PC-3 (cell line): ENCODE results near the gene GLI3. TPM values are rescaled to one million over a fixed set of nuclear protein-coding genes. Genes with fewer than 3 reads are reported as not detected.

Source experiments
- ATAC-seq: fragments of 200-7000 bp; cut with Tn5 transposase; 2 replicates; pipeline ENCODE4 v1.9.1; 2020; ENCODE audit warnings: mild to moderate bottlenecking, moderate library complexity
- BruUV-seq: library from RNA; stranded (reverse); fragments of 400-500 nt; replicated peaks from 2 replicates; lab custom pipeline; 2021; lab: Mats Ljungman, UMichigan
- CTCF ChIA-PET: fragments of 300-600 bp; sonication (Branson Sonifier 250); formaldehyde crosslinking; loops from one replicate; lab custom pipeline; 2022; ENCODE audit warnings: antibody characterized with exemption; lab: Charles Lee
- POLR2A ChIA-PET: fragments of 300-600 bp; sonication (Branson Sonifier 250); formaldehyde crosslinking; loops from one replicate; lab custom pipeline; 2022; ENCODE audit warnings: antibody characterized with exemption; ENCODE audit not compliant: unreplicated experiment; lab: Charles Lee
- DNase-seq: peaks from one replicate; pipeline ENCODE4 v3.0.0-alpha.2; 2015
- H2AFZ ChIP-seq: fragments of 300-600 bp; sonication (generic); 2 replicates; pipeline ENCODE4 v1.6.0; 2016; ENCODE audit warnings: antibody characterized with exemption, low read length
- H3F3A ChIP-seq: fragments of 300-600 bp; sonication (generic); one replicate; pipeline ENCODE4 v1.6.0; 2017; ENCODE audit warnings: antibody characterized with exemption, low read length, control low read depth, mild to moderate bottlenecking; ENCODE audit not compliant: unreplicated experiment
- H3K27ac ChIP-seq: fragments of 300-600 bp; sonication (generic); 2 replicates; pipeline ENCODE4 v1.5.1; 2016; ENCODE audit warnings: mild to moderate bottlenecking, low read length
- H3K27me3 ChIP-seq: fragments of 300-600 bp; sonication (generic); 2 replicates; pipeline ENCODE4 v1.6.1; 2016; ENCODE audit warnings: low read length, mixed read lengths
- H3K36me3 ChIP-seq: fragments of 300-600 bp; sonication (generic); 2 replicates; pipeline ENCODE4 v1.6.1; 2016; ENCODE audit warnings: low read depth, mixed run types, low read length, mixed read lengths
- H3K4me1 ChIP-seq: fragments of 300-600 bp; sonication (generic); 2 replicates; pipeline ENCODE4 v1.5.1; 2016; ENCODE audit warnings: low read length; ENCODE audit not compliant: insufficient read depth
- H3K4me2 ChIP-seq: fragments of 300-600 bp; sonication (generic); 2 replicates; pipeline ENCODE4 v1.6.0; 2016; ENCODE audit warnings: low read length
- H3K4me3 ChIP-seq: fragments of 300-600 bp; sonication (generic); 2 replicates; pipeline ENCODE4 v1.5.1; 2016; ENCODE audit warnings: mild to moderate bottlenecking, low read length, mixed read lengths
- H3K79me2 ChIP-seq: fragments of 300-600 bp; sonication (generic); 2 replicates; pipeline ENCODE4 v1.6.1; 2017; ENCODE audit warnings: low read length, mixed read lengths
- H3K9ac ChIP-seq: fragments of 300-600 bp; sonication (generic); 2 replicates; pipeline ENCODE4 v1.6.0; 2016; ENCODE audit warnings: mild to moderate bottlenecking, low read length
- H3K9me2 ChIP-seq: fragments of 300-600 bp; sonication (generic); replicated peaks from 2 replicates; pipeline ENCODE4 v1.6.1; 2016; ENCODE audit warnings: mixed run types, low read length, mixed read lengths
- H3K9me3 ChIP-seq: fragments of 300-600 bp; sonication (generic); 2 replicates; pipeline ENCODE4 v1.6.1; 2016; ENCODE audit warnings: low read length, mixed read lengths
- H4K20me1 ChIP-seq: fragments of 300-600 bp; sonication (generic); 2 replicates; pipeline ENCODE4 v1.6.1; 2016; ENCODE audit warnings: low read length, mixed read lengths
- EZH2 ChIP-seq: fragments of 300-600 bp; sonication (generic); IDR thresholded peaks from one replicate; pipeline ENCODE4 v1.6.1; 2017; ENCODE audit warnings: antibody characterized with exemption, mild to moderate bottlenecking, low read length; ENCODE audit not compliant: unreplicated experiment
- EZH2phosphoT487 ChIP-seq: fragments of 300-600 bp; sonication (generic); IDR thresholded peaks from 2 replicates; pipeline ENCODE4 v1.6.1; 2018; ENCODE audit warnings: mild to moderate bottlenecking, antibody characterized with exemption, low read length, borderline replicate concordance
- intact Hi-C: fragments of 100-400 bp; cut with micrococcal nuclease; formaldehyde crosslinking; loops from 2 replicates; pipeline ENCODE4 v1.9.0; 2023
- total RNA-seq: library from RNA; depleted of rRNA; stranded (reverse); fragments of >200 nt; gene quantifications from 2 replicates; pipeline ENCODE4 v1.2.3, GENCODE V29; 2014
- TF ChIP-seq, protein P1 (sequence below): fragments of 300-600 bp; sonication (generic); conservative IDR thresholded peaks from 2 replicates; pipeline ENCODE4 v1.5.1; 2017; ENCODE audit warnings: antibody characterized with exemption, low read depth, mild to moderate bottlenecking, low read length

GLI3 gene
- total RNA-seq, 1 experiment from 2014 or later: 3.5 TPM

DNA sequence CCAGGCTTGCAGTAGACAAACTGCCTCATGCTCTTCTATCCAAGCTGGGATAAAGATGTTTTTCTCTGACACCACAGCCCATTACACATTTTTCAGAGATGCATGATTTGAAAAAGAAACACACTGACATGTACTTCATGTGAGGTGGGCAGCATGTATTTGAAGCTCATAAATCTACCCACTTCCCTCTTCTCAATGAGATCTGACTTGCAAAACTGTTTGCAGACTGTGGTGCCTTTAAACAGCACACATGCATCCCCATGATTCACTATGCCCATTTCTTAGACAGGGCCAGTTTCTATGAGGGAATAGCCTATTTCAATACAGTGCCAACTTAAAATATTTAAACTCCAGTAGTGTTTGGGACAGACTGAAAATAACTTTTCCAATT lies 109.8 kb downstream of the GLI3 start:
- intact Hi-C loops: no loop called here
- Histone ChIP-seq H3K9me2 (no peaks in the 10 kb centered on the region), H2AFZ (no peak overlapping the region), H4K20me1 (no peaks in the 10 kb centered on the region), H3K9ac (no peak overlapping the region), H3K4me3 (no peak overlapping the region), H3K27ac (no peak overlapping the region), H3K4me1 (no peaks in the 10 kb centered on the region), H3F3A (no peaks in the 10 kb centered on the region), H3K9me3 (no peaks in the 10 kb centered on the region), H3K79me2 (no peaks in the 10 kb centered on the region; the same call in 1 of the 2 replicates), H3K36me3 (no peaks in the 10 kb centered on the region), H3K4me2 (no peak overlapping the region), H3K27me3 (no peaks in the 10 kb centered on the region)
- ATAC-seq: no peak
- DNase-seq: no peak
- TF ChIP-seq, protein P1, sequence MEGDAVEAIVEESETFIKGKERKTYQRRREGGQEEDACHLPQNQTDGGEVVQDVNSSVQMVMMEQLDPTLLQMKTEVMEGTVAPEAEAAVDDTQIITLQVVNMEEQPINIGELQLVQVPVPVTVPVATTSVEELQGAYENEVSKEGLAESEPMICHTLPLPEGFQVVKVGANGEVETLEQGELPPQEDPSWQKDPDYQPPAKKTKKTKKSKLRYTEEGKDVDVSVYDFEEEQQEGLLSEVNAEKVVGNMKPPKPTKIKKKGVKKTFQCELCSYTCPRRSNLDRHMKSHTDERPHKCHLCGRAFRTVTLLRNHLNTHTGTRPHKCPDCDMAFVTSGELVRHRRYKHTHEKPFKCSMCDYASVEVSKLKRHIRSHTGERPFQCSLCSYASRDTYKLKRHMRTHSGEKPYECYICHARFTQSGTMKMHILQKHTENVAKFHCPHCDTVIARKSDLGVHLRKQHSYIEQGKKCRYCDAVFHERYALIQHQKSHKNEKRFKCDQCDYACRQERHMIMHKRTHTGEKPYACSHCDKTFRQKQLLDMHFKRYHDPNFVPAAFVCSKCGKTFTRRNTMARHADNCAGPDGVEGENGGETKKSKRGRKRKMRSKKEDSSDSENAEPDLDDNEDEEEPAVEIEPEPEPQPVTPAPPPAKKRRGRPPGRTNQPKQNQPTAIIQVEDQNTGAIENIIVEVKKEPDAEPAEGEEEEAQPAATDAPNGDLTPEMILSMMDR: no peak
- ChIA-PET POLR2A (no interaction called here), CTCF (no interaction called here)
- no TSS peak for BruUV-seq

DNA sequence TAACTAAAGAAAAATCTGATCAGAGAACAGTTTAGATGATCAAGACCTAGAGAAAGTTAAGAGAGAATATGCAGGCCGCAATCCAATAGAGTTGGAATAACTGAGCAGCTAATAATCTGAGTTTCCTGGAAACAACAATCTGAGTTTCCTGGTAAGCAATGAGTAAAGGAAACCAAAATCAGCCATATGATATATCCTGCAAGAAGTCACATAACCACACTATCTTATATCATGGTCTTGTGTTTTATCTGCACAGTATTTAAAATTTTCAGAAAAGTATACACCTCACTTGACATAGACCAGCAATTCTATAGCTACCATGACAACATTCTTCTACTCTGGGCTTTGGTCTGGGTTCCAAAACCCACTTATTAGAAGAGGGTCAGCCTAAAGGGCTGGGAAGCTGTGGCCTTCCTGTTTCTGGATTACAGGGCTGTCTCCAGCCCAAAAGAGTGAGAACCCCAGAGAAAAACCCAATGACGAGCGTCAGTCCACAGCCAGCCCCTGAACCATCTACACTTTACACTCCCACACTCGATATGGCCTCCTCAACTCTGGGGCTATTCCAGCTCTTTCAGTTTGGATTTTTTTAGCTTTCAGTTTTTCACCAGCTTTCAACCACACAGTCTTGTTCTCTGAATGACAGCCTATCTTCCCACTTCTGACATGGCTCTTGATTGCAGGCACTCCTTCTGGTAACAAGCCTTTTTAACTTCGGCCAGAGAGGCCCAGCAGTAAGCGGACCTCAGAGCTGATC lies 110.4 kb downstream of the GLI3 start:
- ATAC-seq: no peak
- no peak overlapping the region for H3K4me3 ChIP-seq
- no peak overlapping the region for H3K4me2 ChIP-seq
- H3K9me3 ChIP-seq: no peaks in the 10 kb centered on the region
- no peaks in the 10 kb centered on the region for H3F3A ChIP-seq
- H3K36me3 ChIP-seq: no peaks in the 10 kb centered on the region
- DNase-seq: no peak
- no TSS peak for BruUV-seq
- no peaks in the 10 kb centered on the region for H3K27me3 ChIP-seq
- H3K27ac ChIP-seq: no peak overlapping the region
- H3K4me1 ChIP-seq: no peaks in the 10 kb centered on the region
- H3K79me2 ChIP-seq: no peaks in the 10 kb centered on the region; the same call in 1 of the 2 replicates
- H4K20me1 ChIP-seq: no peaks in the 10 kb centered on the region
- no peak overlapping the region for H2AFZ ChIP-seq
- H3K9me2 ChIP-seq: no peaks in the 10 kb centered on the region
- no peak overlapping the region for H3K9ac ChIP-seq
- intact Hi-C loops: no loop called here
- POLR2A ChIA-PET: no interaction called here
- no peak for TF ChIP-seq EZH2phosphoT487
- TF ChIP-seq, protein P1: no peak
- TF ChIP-seq EZH2: no peak
- CTCF ChIA-PET: no interaction called here

DNA sequence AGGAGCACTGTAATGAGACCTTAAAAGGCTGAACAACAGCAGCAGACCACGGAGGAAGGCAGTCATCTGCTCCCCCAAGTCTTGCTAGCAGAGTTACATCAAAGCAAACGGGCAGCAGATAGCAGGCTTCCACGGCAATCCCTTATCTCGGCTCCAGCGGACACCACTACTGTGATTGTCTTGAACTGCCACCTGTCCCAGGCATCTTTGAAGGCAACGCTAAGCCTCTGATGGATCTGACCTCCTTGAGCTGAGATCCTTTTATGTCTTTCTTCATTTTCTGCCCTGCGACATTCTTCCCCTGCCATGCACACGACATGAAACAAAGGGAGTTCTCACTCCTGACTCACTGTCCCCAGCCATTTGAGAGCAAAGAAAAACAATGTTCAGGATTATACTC lies 111.7 kb downstream of the GLI3 start:
- POLR2A ChIA-PET: no interaction called here
- Histone ChIP-seq H3K4me1 (no peaks in the 10 kb centered on the region), H3F3A (no peaks in the 10 kb centered on the region), H2AFZ (no peak overlapping the region), H3K27ac (no peak overlapping the region), H3K9ac (no peak overlapping the region), H4K20me1 (no peaks in the 10 kb centered on the region), H3K79me2 (no peaks in the 10 kb centered on the region; the same call in 1 of the 2 replicates), H3K4me3 (no peak overlapping the region), H3K9me3 (no peaks in the 10 kb centered on the region), H3K9me2 (no peaks in the 10 kb centered on the region), H3K36me3 (no peaks in the 10 kb centered on the region), H3K4me2 (no peak overlapping the region), H3K27me3 (no peaks in the 10 kb centered on the region)
- no TSS peak for BruUV-seq
- CTCF ChIA-PET: interaction anchor here (0.7 kb wide), 1 partner anchor 24 kb away, joined by 3 read pairs; no protein-coding TSS in a partner anchor
- DNase-seq (no peak), ATAC-seq (no peak)
- intact Hi-C loops: no loop called here
- TF ChIP-seq, protein P1: no peak
- TF ChIP-seq EZH2phosphoT487 (no peak), EZH2 (no peak)
